Astrocyte of the spinal cord (primary cell): ENCODE results near the gene HELZ.

Source experiments
- DNase-seq: peaks from one replicate; pipeline ENCODE4 v3.0.0; 2011; ENCODE audit warnings: low read depth, low spot score
- H3K4me3 ChIP-seq: 2 replicates; pipeline ENCODE4 v1.5.1; 2011; ENCODE audit warnings: low read depth, mild to moderate bottlenecking, low read length, moderate library complexity
- CTCF ChIP-seq: IDR thresholded peaks from 2 replicates; pipeline ENCODE4 v1.5.1; 2012; ENCODE audit warnings: low read depth, mild to moderate bottlenecking, low read length, inconsistent platforms
- in situ Hi-C: cut with HindIII; loops from 2 replicates; pipeline ENCODE4 v1.10.0; 2017; ENCODE audit warnings: low sequenced_read_pairs

HELZ gene

GRCh38 chr17:67051837-67052236, 193.2 kb downstream of the HELZ start:
- no peak for DNase-seq
- in situ Hi-C loops: no loop called here
- TF ChIP-seq CTCF: no peak

GRCh38 chr17:67051155-67051538, 193.8 kb downstream of the HELZ start:
- no peak overlapping the region for H3K4me3 ChIP-seq
- no peak for DNase-seq
- TF ChIP-seq CTCF: no peak
- in situ Hi-C loops: no loop called here

More at GRCh38 chr17:67051837-67052236, 193.2 kb downstream of the HELZ start:
- no peak overlapping the region for H3K4me3 ChIP-seq

GRCh38 chr17:67050471-67051154, 194.4 kb downstream of the HELZ start:
- no peak for TF ChIP-seq CTCF
- DNase-seq: no peak
- H3K4me3 ChIP-seq: no peak overlapping the region
- in situ Hi-C loops: no loop called here

GRCh38 chr17:67050066-67050465, 194.9 kb downstream of the HELZ start:
- no peak for DNase-seq
- in situ Hi-C loops: no loop called here

GRCh38 chr17:67049025-67049739, 195.8 kb downstream of the HELZ start:
- TF ChIP-seq CTCF: no peak
- no peak overlapping the region for H3K4me3 ChIP-seq
- in situ Hi-C loops: no loop called here
- no peak for DNase-seq

More at GRCh38 chr17:67050066-67050465, 194.9 kb downstream of the HELZ start:
- TF ChIP-seq CTCF: no peak
- H3K4me3 ChIP-seq: no peak overlapping the region

- no peak for TF ChIP-seq CTCF
Observed at GRCh38 chr17:67047382-67047781, 197.6 kb downstream of the HELZ start.

More at GRCh38 chr17:67047382-67047781, 197.6 kb downstream of the HELZ start:
- no peak for DNase-seq
- in situ Hi-C loops: no loop called here
- no peak overlapping the region for H3K4me3 ChIP-seq
